ENCODE measurements around the gene COL15A1.
A peak's percentile ranks its signal among the peaks of the same experiment; 100 is the strongest.

The COL15A1 gene

GRCh38 chr9:98943682-98944056 lies at the start of gene COL15A1:
COL15A1 (plus strand) TSS chr9:98943907; CDS start chr9:98944062, 155 bp downstream.
- no peaks in the 10 kb centered on the region for H3K9me3 Mint-ChIP-seq
- TF ChIP-seq, protein P1, sequence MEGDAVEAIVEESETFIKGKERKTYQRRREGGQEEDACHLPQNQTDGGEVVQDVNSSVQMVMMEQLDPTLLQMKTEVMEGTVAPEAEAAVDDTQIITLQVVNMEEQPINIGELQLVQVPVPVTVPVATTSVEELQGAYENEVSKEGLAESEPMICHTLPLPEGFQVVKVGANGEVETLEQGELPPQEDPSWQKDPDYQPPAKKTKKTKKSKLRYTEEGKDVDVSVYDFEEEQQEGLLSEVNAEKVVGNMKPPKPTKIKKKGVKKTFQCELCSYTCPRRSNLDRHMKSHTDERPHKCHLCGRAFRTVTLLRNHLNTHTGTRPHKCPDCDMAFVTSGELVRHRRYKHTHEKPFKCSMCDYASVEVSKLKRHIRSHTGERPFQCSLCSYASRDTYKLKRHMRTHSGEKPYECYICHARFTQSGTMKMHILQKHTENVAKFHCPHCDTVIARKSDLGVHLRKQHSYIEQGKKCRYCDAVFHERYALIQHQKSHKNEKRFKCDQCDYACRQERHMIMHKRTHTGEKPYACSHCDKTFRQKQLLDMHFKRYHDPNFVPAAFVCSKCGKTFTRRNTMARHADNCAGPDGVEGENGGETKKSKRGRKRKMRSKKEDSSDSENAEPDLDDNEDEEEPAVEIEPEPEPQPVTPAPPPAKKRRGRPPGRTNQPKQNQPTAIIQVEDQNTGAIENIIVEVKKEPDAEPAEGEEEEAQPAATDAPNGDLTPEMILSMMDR (IDR thresholded peaks at IDR 0.05) = no peak
- H3K27ac Mint-ChIP-seq = no peak within 1 kb of the TSS
- no peaks in the 10 kb centered on the region for H3K36me3 Mint-ChIP-seq (ENCODE audit: low read depth)
- peak; percentile 84 for DNase-seq
- H3K27me3 Mint-ChIP-seq (ENCODE audit: low read depth, poor library complexity) = peaks cover 89% of the 10 kb centered on the region
- peak within 1 kb of the TSS; percentile 85 for H3K4me3 Mint-ChIP-seq
- H3K4me1 Mint-ChIP-seq = peaks cover 5% of the 10 kb centered on the region

DNA sequence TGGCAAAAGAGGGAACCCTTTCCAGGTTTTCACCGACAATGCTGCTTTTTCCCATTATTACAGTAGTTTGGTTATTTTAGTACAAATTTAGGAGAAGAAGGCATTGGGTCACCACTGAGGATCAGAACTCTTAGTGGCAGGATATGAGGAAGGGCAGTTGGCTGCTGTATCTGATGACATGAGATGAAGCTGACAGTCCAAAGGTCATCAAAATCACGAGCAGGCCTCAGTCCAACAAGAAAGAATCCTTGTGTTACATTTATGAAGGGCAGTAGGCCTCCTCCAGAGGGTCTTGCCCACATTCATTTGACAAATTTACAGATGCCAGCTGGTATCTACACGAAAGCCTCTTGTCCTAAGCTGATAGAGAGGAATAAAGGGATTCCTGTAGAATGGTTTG lies 49.5 kb upstream of the COL15A1 start:
- TF ChIP-seq, protein P1 (IDR thresholded peaks at IDR 0.05) = no peak
- no peak for DNase-seq
- H3K4me1 Mint-ChIP-seq = no peaks in the 10 kb centered on the region
- no peaks in the 10 kb centered on the region for H3K36me3 Mint-ChIP-seq (ENCODE audit: low read depth)
- H3K4me3 Mint-ChIP-seq = no peak overlapping the region
- H3K9me3 Mint-ChIP-seq = peaks cover 16% of the 10 kb centered on the region
- peaks cover 5% of the 10 kb centered on the region for H3K27me3 Mint-ChIP-seq (ENCODE audit: low read depth, poor library complexity)
- no peak overlapping the region for H3K27ac Mint-ChIP-seq

- Mint-ChIP-seq H3K27ac (no peak overlapping the region), H3K9me3 (peaks cover 16% of the 10 kb centered on the region), H3K27me3 (ENCODE audit: low read depth, poor library complexity) (peaks cover 4% of the 10 kb centered on the region), H3K4me1 (no peaks in the 10 kb centered on the region), H3K36me3 (ENCODE audit: low read depth) (no peaks in the 10 kb centered on the region), H3K4me3 (no peak overlapping the region)
- TF ChIP-seq, protein P1 (IDR thresholded peaks at IDR 0.05) = no peak
- no peak for DNase-seq
Observed at GRCh38 chr9:98894761-98895160, 48.9 kb upstream of the COL15A1 start.

GRCh38 chr9:98896632-98897031 lies 47.1 kb upstream of the COL15A1 start:
- TF ChIP-seq, protein P1 (IDR thresholded peaks at IDR 0.05) = no peak
- H3K27ac Mint-ChIP-seq = no peak overlapping the region
- no peak for DNase-seq

DNA sequence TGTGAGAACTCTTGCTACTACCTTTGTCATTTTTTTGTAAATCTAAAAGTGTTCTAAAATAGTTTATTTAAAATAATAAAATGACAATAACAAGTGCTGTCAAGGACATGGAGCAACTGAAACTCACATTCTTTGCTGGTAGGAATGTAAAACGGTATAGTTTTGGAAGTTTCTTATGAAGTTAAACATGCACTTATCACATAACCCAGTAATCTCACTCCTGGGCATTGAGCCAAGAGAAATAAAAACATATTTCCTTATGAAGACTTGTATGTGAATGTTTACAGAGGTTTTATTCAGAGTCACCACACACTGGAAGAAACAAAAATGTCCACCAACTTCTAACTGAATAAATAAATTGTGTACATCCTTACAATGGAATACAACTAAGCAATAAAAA lies 46.0 kb upstream of the COL15A1 start:
- Mint-ChIP-seq H3K4me3 (no peak overlapping the region), H3K36me3 (ENCODE audit: low read depth) (no peaks in the 10 kb centered on the region), H3K27me3 (ENCODE audit: low read depth, poor library complexity) (peaks cover 7% of the 10 kb centered on the region), H3K27ac (no peak overlapping the region), H3K9me3 (peaks cover 16% of the 10 kb centered on the region), H3K4me1 (no peaks in the 10 kb centered on the region)
- TF ChIP-seq, protein P1 (IDR thresholded peaks at IDR 0.05) = no peak
- DNase-seq = no peak

More at GRCh38 chr9:98896632-98897031, 47.1 kb upstream of the COL15A1 start:
- Mint-ChIP-seq H3K27me3 (ENCODE audit: low read depth, poor library complexity) (peaks cover 7% of the 10 kb centered on the region), H3K36me3 (ENCODE audit: low read depth) (no peaks in the 10 kb centered on the region), H3K4me1 (no peaks in the 10 kb centered on the region), H3K4me3 (no peak overlapping the region), H3K9me3 (peaks cover 16% of the 10 kb centered on the region)

- Mint-ChIP-seq H3K4me1 (peaks cover 5% of the 10 kb centered on the region), H3K9me3 (peaks cover 16% of the 10 kb centered on the region), H3K36me3 (ENCODE audit: low read depth) (no peaks in the 10 kb centered on the region), H3K27ac (no peak overlapping the region), H3K27me3 (ENCODE audit: low read depth, poor library complexity) (peaks cover 3% of the 10 kb centered on the region), H3K4me3 (no peak overlapping the region)
- no peak for DNase-seq
- TF ChIP-seq, protein P1 (IDR thresholded peaks at IDR 0.05) = no peak
Observed at GRCh38 chr9:98899408-98900056, 44.2 kb upstream of the COL15A1 start.
